BJ (cell line): Measurements from ENCODE around the gene FAM50A. TPM values are rescaled to one million over a fixed set of nuclear protein-coding genes. Genes with fewer than 3 reads are reported as not detected.

Source experiments
- CTCF ChIA-PET: fragments of 350-600 bp; formaldehyde crosslinking; extraction: SDS; loops from one replicate; lab custom pipeline; 2021; ENCODE audit warnings: antibody characterized with exemption, inconsistent platforms; lab: Yijun Ruan, JAX
- POLR2A ChIA-PET: fragments of 300-600 bp; sonication (Branson Sonifier 250); formaldehyde crosslinking; extraction: SDS; loops from one replicate; lab custom pipeline; 2021; ENCODE audit warnings: antibody characterized with exemption; lab: Charles Lee
- DNase-seq: peaks from one replicate; pipeline ENCODE4 v3.0.0-alpha.2; 2011; ENCODE audit warnings: low read depth
- H3K27me3 ChIP-seq: 2 replicates; pipeline ENCODE4 v1.6.0; 2011; ENCODE audit warnings: low read length; ENCODE audit not compliant: control insufficient read depth, insufficient read depth
- H3K36me3 ChIP-seq: 2 replicates; pipeline ENCODE4 v1.5.1; 2011; ENCODE audit warnings: low read length; ENCODE audit not compliant: control insufficient read depth, insufficient read depth
- H3K4me3 ChIP-seq: 2 replicates; pipeline ENCODE4 v1.5.1; 2011; ENCODE audit warnings: low read depth, mild to moderate bottlenecking, control low read depth, low read length
- polyA plus RNA-seq: library from polyadenylated mRNA; depleted of rRNA; stranded (reverse); fragments of >200 nt; gene quantifications from 2 replicates; pipeline ENCODE4 v1.2.3, GENCODE V29; 2011
- TF ChIP-seq, protein P1 (sequence below): IDR thresholded peaks from 2 replicates; pipeline ENCODE4 v1.5.1; 2011; ENCODE audit warnings: low read depth, mild to moderate bottlenecking, control low read depth, inconsistent platforms, low read length, moderate library complexity; ENCODE audit not compliant: insufficient read depth

Gene FAM50A
- polyA plus RNA-seq, 1 experiment = 74.8 TPM

DNA sequence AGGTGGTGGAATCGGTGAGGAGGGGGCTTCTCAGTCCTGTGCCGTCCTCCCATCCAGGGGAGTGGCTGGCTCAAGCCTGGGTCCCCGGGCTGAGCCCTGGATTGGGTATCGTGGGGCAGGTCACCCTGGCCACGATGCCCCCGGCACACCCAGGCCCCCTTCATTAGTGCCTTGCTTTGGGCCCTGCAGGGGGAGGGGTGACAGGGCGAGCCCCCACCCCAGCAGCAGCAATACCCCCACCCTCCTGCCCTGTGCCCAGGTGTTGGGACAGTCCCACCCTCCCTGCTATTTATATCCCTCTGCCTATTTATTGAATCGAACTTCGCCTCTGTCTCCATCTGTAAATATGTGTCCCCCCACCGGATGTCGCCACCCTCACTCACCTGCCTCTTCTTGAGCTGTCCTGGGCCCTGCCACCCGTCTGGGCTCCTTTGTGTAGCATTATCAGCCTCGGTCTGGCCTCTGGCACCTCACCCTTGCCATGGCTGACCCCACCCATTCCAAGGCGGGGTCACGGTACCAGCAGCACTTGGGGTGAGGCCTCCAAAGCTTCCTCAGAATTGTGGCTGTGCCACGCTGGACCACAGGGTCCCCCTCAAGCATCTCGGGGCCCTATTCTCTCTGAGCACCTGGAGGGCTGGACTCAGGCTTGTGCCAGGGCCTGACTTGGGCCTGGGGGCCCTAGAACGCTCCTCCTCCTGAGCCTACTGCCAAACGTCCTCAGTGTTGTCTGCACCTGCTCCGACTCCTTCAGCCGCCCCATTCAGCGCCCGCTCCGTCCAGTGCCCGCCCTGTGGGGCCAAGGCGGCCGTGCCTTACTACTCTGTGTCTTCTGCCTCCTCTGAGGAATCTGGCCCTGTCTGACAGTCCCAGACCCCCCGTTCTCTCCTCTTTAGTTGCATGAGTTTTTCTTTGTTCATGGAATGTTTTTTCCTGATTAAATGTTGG, 29.0 kb downstream of the FAM50A start:
- H3K36me3 ChIP-seq = peaks cover 19% of the 10 kb centered on the region
- H3K27me3 ChIP-seq = no peaks in the 10 kb centered on the region
- no peak overlapping the region for H3K4me3 ChIP-seq
- TF ChIP-seq, protein P1, sequence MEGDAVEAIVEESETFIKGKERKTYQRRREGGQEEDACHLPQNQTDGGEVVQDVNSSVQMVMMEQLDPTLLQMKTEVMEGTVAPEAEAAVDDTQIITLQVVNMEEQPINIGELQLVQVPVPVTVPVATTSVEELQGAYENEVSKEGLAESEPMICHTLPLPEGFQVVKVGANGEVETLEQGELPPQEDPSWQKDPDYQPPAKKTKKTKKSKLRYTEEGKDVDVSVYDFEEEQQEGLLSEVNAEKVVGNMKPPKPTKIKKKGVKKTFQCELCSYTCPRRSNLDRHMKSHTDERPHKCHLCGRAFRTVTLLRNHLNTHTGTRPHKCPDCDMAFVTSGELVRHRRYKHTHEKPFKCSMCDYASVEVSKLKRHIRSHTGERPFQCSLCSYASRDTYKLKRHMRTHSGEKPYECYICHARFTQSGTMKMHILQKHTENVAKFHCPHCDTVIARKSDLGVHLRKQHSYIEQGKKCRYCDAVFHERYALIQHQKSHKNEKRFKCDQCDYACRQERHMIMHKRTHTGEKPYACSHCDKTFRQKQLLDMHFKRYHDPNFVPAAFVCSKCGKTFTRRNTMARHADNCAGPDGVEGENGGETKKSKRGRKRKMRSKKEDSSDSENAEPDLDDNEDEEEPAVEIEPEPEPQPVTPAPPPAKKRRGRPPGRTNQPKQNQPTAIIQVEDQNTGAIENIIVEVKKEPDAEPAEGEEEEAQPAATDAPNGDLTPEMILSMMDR = no peak
- ChIA-PET POLR2A (interaction anchor here (0.6 kb wide), 1 partner anchor 17 kb away, joined by 3 read pairs; no protein-coding TSS in a partner anchor), CTCF (interaction anchor here (1.0 kb wide), 1 partner anchor 74 kb away, joined by 3 read pairs; no protein-coding TSS in a partner anchor)
- no peak for DNase-seq

DNA sequence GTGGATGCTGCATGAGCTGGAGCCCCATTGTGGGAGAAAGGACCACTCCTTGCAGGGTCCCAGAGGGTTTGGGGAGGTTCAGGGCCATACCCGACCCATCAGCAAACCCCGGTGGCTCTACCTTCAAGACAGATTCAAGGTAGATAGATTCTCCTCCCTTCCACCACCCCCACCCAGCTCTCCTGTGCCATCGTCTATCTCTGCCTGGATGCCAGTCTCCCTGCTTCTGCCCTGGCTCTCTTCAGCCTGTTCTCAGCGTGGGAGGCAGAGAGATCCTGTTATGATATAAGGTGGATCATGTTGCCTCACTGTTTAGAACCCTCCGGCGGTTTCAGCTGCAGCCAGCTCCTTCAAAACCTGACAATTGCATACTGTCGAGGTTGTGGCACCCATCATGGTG, 29.7 kb downstream of the FAM50A start:
- no peak for DNase-seq
- no peak overlapping the region for H3K4me3 ChIP-seq
- H3K27me3 ChIP-seq = no peaks in the 10 kb centered on the region
- H3K36me3 ChIP-seq = peaks cover 17% of the 10 kb centered on the region
- TF ChIP-seq, protein P1 = no peak
- POLR2A ChIA-PET = interaction anchor here (0.6 kb wide), 1 partner anchor 17 kb away, joined by 3 read pairs; no protein-coding TSS in a partner anchor
- CTCF ChIA-PET = interaction anchor here (1.0 kb wide), 1 partner anchor 75 kb away, joined by 3 read pairs; no protein-coding TSS in a partner anchor

DNA sequence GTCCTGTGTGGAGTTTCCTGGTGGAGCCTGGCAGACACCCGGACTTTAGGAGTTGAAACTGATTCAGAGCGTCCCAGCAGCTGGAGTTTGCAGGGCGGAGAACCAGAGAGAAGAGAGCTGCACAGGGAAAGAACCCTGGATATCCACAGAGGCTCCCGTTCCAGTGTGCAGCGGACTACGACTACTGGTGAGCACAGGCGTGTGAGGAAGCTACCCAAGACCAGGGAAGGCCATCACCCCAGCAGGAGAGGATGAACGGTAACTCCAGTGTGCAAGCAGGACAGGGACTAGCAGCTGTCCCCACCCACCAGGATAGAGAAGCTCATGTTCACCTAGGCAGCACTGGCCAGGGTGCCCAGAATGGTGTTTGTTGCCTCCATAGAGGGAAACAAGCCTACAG, 32.9 kb downstream of the FAM50A start:
- no peaks in the 10 kb centered on the region for H3K27me3 ChIP-seq
- ChIA-PET POLR2A (no interaction called here), CTCF (interaction anchor here (0.9 kb wide), 1 partner anchor 103 kb away, joined by 3 read pairs; no protein-coding TSS in a partner anchor)
- TF ChIP-seq, protein P1 = no peak
- H3K4me3 ChIP-seq = no peak overlapping the region
- DNase-seq = no peak
- H3K36me3 ChIP-seq = peaks cover 2% of the 10 kb centered on the region

DNA sequence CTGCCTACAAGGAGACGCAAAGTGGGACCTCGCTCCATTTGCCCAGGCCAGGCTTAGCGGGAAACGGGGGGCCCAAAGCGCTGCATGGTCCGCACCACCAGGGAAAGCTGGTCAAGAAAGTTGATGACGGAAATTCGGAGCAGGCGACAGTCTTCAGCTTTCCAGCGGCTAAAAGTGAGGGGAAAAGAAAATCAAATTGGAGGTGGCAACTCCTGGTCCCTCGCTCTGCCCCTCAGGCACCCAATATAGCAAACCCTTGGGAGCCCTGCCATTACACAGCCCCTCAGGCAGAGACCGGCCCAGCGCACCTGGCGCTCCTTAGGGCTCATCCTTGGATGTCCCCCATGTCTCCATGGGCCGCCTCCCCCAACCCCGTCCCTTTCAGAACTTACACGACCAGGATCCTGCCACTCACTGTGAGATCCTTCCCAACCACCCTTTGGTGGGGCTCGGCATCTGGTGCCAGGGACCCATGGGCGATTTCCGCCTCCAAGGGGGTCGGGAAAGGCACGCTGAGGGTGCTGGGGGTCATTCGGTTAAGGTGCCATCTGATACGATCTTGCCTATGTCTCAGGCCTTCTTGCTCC, 34.0 kb downstream of the FAM50A start:
- ChIA-PET CTCF (no interaction called here), POLR2A (no interaction called here)
- no peaks in the 10 kb centered on the region for H3K27me3 ChIP-seq
- peak overlapping the region; percentile 43 for H3K4me3 ChIP-seq
- TF ChIP-seq, protein P1 = no peak
- DNase-seq = no peak
- peaks cover 2% of the 10 kb centered on the region; the same call in 1 of the 2 replicates for H3K36me3 ChIP-seq
